Activated naive CD8-positive, alpha-beta T cell treated with anti-CD3 and anti-CD28 coated beads for 36 hours (primary cell): ENCODE measurements around the gene BET1L. TPM values are rescaled to one million over a fixed set of nuclear protein-coding genes. Genes with fewer than 3 reads are reported as not detected.

ENCODE experiments used
- DNase-seq: peaks from one replicate; pipeline ENCODE4 v3.0.0; 2021
- H3K27ac Mint-ChIP-seq: one replicate; pipeline ENCODE4 v1.8.0; 2022; ENCODE audit warnings: mild to moderate bottlenecking, moderate library complexity, mixed read lengths
- H3K27me3 Mint-ChIP-seq: one replicate; pipeline ENCODE4 v1.8.0; 2022; ENCODE audit warnings: mild to moderate bottlenecking, mixed read lengths
- H3K36me3 Mint-ChIP-seq: one replicate; pipeline ENCODE4 v1.8.0; 2021; ENCODE audit warnings: mild to moderate bottlenecking, mixed read lengths
- H3K4me1 Mint-ChIP-seq: one replicate; pipeline ENCODE4 v1.8.0; 2021; ENCODE audit warnings: mixed read lengths
- H3K4me3 Mint-ChIP-seq: one replicate; pipeline ENCODE4 v1.8.0; 2022; ENCODE audit warnings: mild to moderate bottlenecking, moderate library complexity, mixed read lengths
- H3K9me3 Mint-ChIP-seq: one replicate; pipeline ENCODE4 v1.8.0; 2022; ENCODE audit warnings: mixed read lengths
- total RNA-seq, 2 experiments: library from RNA; stranded (reverse); gene quantifications; one replicate each; pipeline ENCODE4 v1.2.3, GENCODE V29; 2021

The BET1L gene
- total RNA-seq, 2 experiments from 2014 or later: 44.0 to 45.5 TPM

GRCh38 chr11:208917-209260 lies 1.7 kb upstream of the BET1L start:
- Mint-ChIP-seq H3K27me3 (no peaks in the 10 kb centered on the region), H3K27ac (peak overlapping the region; percentile 100), H3K9me3 (no peaks in the 10 kb centered on the region), H3K4me3 (peak overlapping the region; percentile 99), H3K36me3 (peaks cover 40% of the 10 kb centered on the region), H3K4me1 (peaks cover 31% of the 10 kb centered on the region)
- DNase-seq: no peak

DNA sequence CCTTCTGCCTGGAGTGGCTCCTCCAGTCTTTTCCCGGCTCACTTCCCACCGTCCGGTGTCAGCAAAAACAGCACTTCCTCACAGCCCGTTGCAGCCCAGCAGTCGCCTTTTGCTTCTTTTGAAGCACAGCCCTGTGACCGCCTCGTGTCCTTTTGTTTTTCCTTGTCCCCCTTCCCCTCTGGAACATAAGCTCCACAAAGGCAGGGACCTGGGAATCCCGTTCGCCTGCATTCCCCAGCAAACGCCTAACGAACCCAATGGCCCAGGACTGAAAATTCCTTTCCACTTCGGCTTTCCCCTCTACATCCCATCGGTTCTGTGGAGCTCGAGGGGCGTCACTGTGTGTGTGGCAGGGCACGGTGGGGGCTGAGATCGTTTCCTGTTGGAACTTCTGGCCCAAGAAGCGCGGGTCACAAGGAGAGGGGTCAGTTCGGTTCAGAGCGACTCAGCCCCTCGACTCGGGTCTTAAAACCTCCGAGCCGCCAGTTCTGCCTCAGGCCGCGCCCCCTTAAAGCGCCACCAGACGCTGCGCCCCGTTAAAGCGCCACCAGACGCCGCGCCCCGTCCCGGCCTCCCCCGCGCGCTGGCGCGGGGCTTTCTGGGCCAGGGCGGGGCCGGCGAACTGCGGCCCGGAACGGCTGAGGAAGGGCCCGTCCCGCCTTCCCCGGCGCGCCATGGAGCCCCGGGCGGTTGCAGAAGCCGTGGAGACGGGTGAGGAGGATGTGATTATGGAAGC lies 1.1 kb upstream of the BET1L start:
- Mint-ChIP-seq H3K27me3 (no peaks in the 10 kb centered on the region), H3K27ac (peak overlapping the region; percentile 100), H3K4me3 (peak overlapping the region; percentile 99), H3K4me1 (peaks cover 37% of the 10 kb centered on the region), H3K36me3 (peaks cover 45% of the 10 kb centered on the region), H3K9me3 (no peaks in the 10 kb centered on the region)
- peak; percentile 92 for DNase-seq

- H3K36me3 Mint-ChIP-seq: peaks cover 43% of the 10 kb centered on the region
- DNase-seq: no peak
- H3K27me3 Mint-ChIP-seq: no peaks in the 10 kb centered on the region
- peaks cover 42% of the 10 kb centered on the region for H3K4me1 Mint-ChIP-seq
- peak overlapping the region; percentile 100 for H3K27ac Mint-ChIP-seq
- H3K9me3 Mint-ChIP-seq: no peaks in the 10 kb centered on the region
- H3K4me3 Mint-ChIP-seq: peak overlapping the region; percentile 99
These were observed 623 bp upstream of the BET1L start for GRCh38 chr11:207863-208180.

- DNase-seq: no peak
- Mint-ChIP-seq H3K9me3 (no peaks in the 10 kb centered on the region), H3K4me1 (peaks cover 48% of the 10 kb centered on the region), H3K27me3 (no peaks in the 10 kb centered on the region), H3K27ac (peak overlapping the region; percentile 100), H3K36me3 (peaks cover 40% of the 10 kb centered on the region), H3K4me3 (peak overlapping the region; percentile 99)
These were observed 532 bp downstream of the BET1L start for GRCh38 chr11:206526-207207.

DNA sequence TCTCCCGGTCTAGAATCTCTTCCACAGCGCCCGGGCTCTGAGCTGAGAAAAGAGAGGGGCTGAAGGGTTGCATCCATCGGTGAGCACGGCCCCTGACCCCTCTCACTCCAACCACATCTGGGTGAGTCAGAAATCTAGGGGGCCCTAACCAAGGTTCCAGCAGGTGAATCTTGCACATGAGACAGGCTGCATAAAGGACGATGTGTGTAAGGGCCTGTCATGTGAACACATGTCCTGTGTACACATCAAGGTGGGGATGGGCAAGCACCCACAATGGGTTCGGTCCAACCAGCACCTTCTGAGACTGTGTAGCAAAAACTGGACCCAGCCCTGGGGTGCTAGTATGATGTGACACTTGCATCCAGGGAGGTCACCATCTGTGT lies 1.2 kb downstream of the BET1L start:
- Mint-ChIP-seq H3K4me1 (peaks cover 51% of the 10 kb centered on the region), H3K4me3 (peak overlapping the region; percentile 99), H3K9me3 (no peaks in the 10 kb centered on the region), H3K27ac (peak overlapping the region; percentile 100), H3K27me3 (no peaks in the 10 kb centered on the region), H3K36me3 (peaks cover 35% of the 10 kb centered on the region)
- DNase-seq: no peak

GRCh38 chr11:205221-206001 lies 1.8 kb downstream of the BET1L start:
- Mint-ChIP-seq H3K27me3 (no peaks in the 10 kb centered on the region), H3K9me3 (no peaks in the 10 kb centered on the region), H3K27ac (peak overlapping the region; percentile 58), H3K4me3 (peak overlapping the region; percentile 99), H3K36me3 (peaks cover 37% of the 10 kb centered on the region), H3K4me1 (peaks cover 50% of the 10 kb centered on the region)
- no peak for DNase-seq

- no peak overlapping the region for H3K27ac Mint-ChIP-seq
- H3K36me3 Mint-ChIP-seq: peaks cover 32% of the 10 kb centered on the region
- H3K9me3 Mint-ChIP-seq: no peaks in the 10 kb centered on the region
- peaks cover 42% of the 10 kb centered on the region for H3K4me1 Mint-ChIP-seq
- DNase-seq: no peak
- H3K4me3 Mint-ChIP-seq: no peak overlapping the region
- H3K27me3 Mint-ChIP-seq: no peaks in the 10 kb centered on the region
These were observed 2.6 kb downstream of the BET1L start for GRCh38 chr11:204587-205109.

GRCh38 chr11:203945-204586 lies 3.1 kb downstream of the BET1L start:
- Mint-ChIP-seq H3K9me3 (no peaks in the 10 kb centered on the region), H3K4me3 (no peak overlapping the region), H3K4me1 (peaks cover 39% of the 10 kb centered on the region), H3K36me3 (peaks cover 28% of the 10 kb centered on the region), H3K27me3 (no peaks in the 10 kb centered on the region), H3K27ac (peak overlapping the region; percentile 69)
- no peak for DNase-seq

- Mint-ChIP-seq H3K4me1 (peaks cover 39% of the 10 kb centered on the region), H3K9me3 (no peaks in the 10 kb centered on the region), H3K36me3 (peaks cover 25% of the 10 kb centered on the region), H3K4me3 (peak overlapping the region; percentile 12), H3K27ac (peak overlapping the region; percentile 69), H3K27me3 (no peaks in the 10 kb centered on the region)
- no peak for DNase-seq
These were observed 3.9 kb downstream of the BET1L start for GRCh38 chr11:203056-203944.

DNA sequence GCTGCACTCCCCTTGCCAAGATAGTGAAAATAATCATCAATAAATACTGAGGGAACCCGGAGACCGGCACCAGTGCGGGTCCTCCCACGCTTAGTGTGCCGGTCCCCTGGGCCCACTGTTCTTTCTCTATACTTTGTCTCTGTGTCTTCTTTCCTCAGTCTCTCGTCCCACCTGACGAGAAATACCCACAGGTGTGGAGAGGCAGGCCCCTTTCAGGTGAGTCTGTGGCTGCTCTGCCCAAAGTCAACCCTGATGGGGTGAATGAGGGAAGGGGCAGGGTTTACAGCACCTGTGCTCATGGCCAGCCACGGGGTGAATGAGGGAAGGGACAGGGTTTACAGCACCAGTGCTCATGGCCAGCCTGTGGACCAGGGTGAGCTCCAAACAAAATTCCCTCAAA lies 4.7 kb downstream of the BET1L start:
- Mint-ChIP-seq H3K9me3 (no peaks in the 10 kb centered on the region), H3K27ac (peak overlapping the region; percentile 69), H3K36me3 (peaks cover 25% of the 10 kb centered on the region), H3K4me3 (peak overlapping the region; percentile 38), H3K27me3 (no peaks in the 10 kb centered on the region), H3K4me1 (peaks cover 39% of the 10 kb centered on the region)
- DNase-seq: no peak

DNA sequence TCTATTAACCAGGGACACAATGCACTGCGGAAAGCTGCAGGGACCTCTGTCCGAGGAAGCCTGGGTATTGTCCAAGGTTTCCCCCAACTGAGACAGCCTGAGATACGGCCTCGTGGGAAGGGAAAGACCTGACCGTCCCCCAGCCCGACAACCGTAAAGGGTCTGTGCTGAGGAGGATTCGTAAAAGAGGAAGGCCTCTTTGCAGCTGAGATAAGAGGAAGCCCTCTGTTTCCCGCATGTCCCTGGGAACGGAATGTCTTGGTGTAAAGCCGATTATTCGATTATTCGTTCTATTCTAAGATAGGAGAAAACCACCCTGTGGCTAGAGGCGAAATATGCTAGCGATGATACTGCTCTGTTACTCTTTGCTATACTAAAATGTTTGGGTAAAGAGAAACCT lies 5.2 kb downstream of the BET1L start:
- Mint-ChIP-seq H3K4me3 (peak overlapping the region; percentile 38), H3K27me3 (no peaks in the 10 kb centered on the region), H3K4me1 (peaks cover 39% of the 10 kb centered on the region), H3K9me3 (no peaks in the 10 kb centered on the region), H3K36me3 (peaks cover 23% of the 10 kb centered on the region), H3K27ac (peak overlapping the region; percentile 69)
- no peak for DNase-seq

- H3K27ac Mint-ChIP-seq: peak overlapping the region; percentile 16
- H3K9me3 Mint-ChIP-seq: no peaks in the 10 kb centered on the region
- DNase-seq: no peak
- H3K27me3 Mint-ChIP-seq: no peaks in the 10 kb centered on the region
- H3K36me3 Mint-ChIP-seq: peaks cover 13% of the 10 kb centered on the region
- no peak overlapping the region for H3K4me3 Mint-ChIP-seq
- H3K4me1 Mint-ChIP-seq: peaks cover 33% of the 10 kb centered on the region
These were observed 6.8 kb downstream of the BET1L start for GRCh38 chr11:200224-201003.

- Mint-ChIP-seq H3K36me3 (peaks cover 11% of the 10 kb centered on the region), H3K4me1 (peaks cover 28% of the 10 kb centered on the region), H3K27ac (no peak overlapping the region), H3K4me3 (no peak overlapping the region), H3K9me3 (no peaks in the 10 kb centered on the region), H3K27me3 (no peaks in the 10 kb centered on the region)
- no peak for DNase-seq
These were observed 7.4 kb downstream of the BET1L start for GRCh38 chr11:199782-200181.
